ENCODE measurements around the gene GYS2.
"Not testable (repeated sequence)": the region's sequence is repeated elsewhere in the genome, so short reads cannot be mapped to it uniquely, and the experiment has no call there.

The GYS2 gene

GRCh38 chr12:21599143-21599999 is 5.3 kb downstream of the GYS2 start:
- DNase-seq: no peak

- DNase-seq: no peak
These were observed 6.0 kb downstream of the GYS2 start for GRCh38 chr12:21598651-21599050.

- not testable (repeated sequence) for DNase-seq
These were observed 9.3 kb downstream of the GYS2 start for GRCh38 chr12:21595356-21595755.

- DNase-seq: no peak
These were observed 19.2 kb downstream of the GYS2 start for GRCh38 chr12:21585485-21585884.

GRCh38 chr12:21584403-21585182 is 20.1 kb downstream of the GYS2 start:
- not testable (repeated sequence) for DNase-seq

- DNase-seq: no peak
These were observed 21.1 kb downstream of the GYS2 start for GRCh38 chr12:21583587-21583986.

GRCh38 chr12:21580748-21581516 is 23.7 kb downstream of the GYS2 start:
- no peak for DNase-seq

- no peak for DNase-seq
These were observed 27.1 kb downstream of the GYS2 start for GRCh38 chr12:21577516-21577915.

- DNase-seq: no peak
These were observed 28.2 kb downstream of the GYS2 start for GRCh38 chr12:21576431-21576830.

- DNase-seq: no peak
These were observed 30.8 kb downstream of the GYS2 start for GRCh38 chr12:21573733-21574358.

GRCh38 chr12:21571046-21571445 is 33.6 kb downstream of the GYS2 start:
- DNase-seq: no peak

- DNase-seq: no peak
These were observed 36.5 kb downstream of the GYS2 start for GRCh38 chr12:21568115-21568514.

GRCh38 chr12:21566907-21567394 is 37.7 kb downstream of the GYS2 start:
- no peak for DNase-seq

- no peak for DNase-seq
These were observed 38.3 kb downstream of the GYS2 start for GRCh38 chr12:21566223-21566906.

- no peak for DNase-seq
These were observed 41.8 kb downstream of the GYS2 start for GRCh38 chr12:21562859-21563258.

GRCh38 chr12:21561158-21561557 is 43.5 kb downstream of the GYS2 start:
- no peak for DNase-seq

- DNase-seq: no peak
These were observed 44.6 kb downstream of the GYS2 start for GRCh38 chr12:21559855-21560569.

- no peak for DNase-seq
These were observed 46.5 kb downstream of the GYS2 start for GRCh38 chr12:21558100-21558679.

- no peak for DNase-seq
These were observed 51.3 kb downstream of the GYS2 start for GRCh38 chr12:21553329-21553675.

- no peak for DNase-seq
These were observed 51.9 kb downstream of the GYS2 start for GRCh38 chr12:21552635-21553328.
